HuH-7.5 (cell line): ENCODE results near the gene ANO10.

Experiments used
- DNase-seq: peaks from one replicate; pipeline ENCODE4 v3.0.0; 2011; ENCODE audit warnings: low spot score

Gene ANO10

GRCh38 chr3:43413676-43414368 is 208.0 kb downstream of the ANO10 start:
- no peak for DNase-seq

GRCh38 chr3:43411429-43411828 is 210.4 kb downstream of the ANO10 start:
- no peak for DNase-seq

DNA sequence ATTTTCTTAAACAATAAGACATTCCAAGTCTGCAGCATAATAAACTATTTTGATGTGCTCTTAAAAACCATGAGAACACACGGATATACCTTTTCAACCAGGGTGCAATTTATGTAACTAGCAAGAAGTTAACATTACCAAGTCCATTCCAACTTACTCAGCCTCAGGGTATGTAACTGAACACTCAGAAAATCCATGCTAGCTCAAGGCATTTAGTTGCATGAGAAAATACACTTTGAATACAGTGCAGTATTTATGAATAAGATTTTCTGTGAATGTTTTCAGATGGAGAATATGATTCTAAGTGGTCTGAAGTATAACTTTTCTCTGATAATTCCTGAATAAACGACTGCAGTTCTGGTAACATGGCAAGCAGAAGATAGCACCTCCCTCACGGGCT is 211.2 kb downstream of the ANO10 start:
- no peak for DNase-seq

GRCh38 chr3:43409506-43409905 is 212.3 kb downstream of the ANO10 start:
- no peak for DNase-seq

DNA sequence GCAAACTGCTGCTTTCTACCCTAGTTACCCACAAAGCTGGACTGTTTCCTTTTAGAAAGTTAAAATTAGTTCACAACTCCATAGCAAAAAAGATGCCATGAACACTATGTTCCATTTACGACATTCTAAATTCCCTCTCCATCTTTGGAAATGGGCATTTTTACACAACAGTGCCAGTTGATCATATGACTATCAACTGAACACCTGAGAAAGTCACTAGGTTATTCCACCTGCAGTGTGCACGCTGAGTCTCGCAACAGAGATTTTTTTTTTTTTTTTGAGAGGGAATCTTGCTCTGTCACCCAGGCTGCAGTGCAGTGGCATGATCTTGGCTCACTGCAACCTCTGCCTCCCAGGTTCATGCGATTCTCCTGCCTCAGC is 215.2 kb downstream of the ANO10 start:
- no peak for DNase-seq

- no peak for DNase-seq
Measured at GRCh38 chr3:43405888-43406642, 215.7 kb downstream of the ANO10 start.

- DNase-seq: no peak
Measured at GRCh38 chr3:43400781-43401730, 220.8 kb downstream of the ANO10 start.

DNA sequence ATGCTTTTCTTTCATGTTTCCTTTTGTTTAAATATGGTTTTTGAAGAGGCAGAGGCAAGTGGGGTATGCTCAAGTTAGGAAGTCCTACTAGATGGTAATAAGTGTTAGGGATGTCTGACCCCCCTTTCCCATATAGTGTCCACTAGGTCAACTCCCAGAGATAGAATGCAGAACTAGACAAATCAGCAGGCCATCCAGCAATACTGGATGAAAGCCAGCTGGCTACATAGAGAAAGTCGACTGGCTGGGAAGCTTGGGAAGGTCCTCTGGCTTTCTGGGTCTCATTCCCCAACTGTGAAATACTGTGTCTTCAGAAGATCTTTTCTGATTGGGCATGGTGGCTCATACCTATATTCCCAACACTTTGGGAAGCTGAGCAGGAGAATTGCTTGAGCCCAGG is 221.6 kb downstream of the ANO10 start:
- DNase-seq: no peak

- no peak for DNase-seq
Measured at GRCh38 chr3:43399034-43399433, 222.8 kb downstream of the ANO10 start.

- DNase-seq: no peak
Measured at GRCh38 chr3:43394041-43394554, 227.7 kb downstream of the ANO10 start.

- DNase-seq: no peak
Measured at GRCh38 chr3:43391621-43392020, 230.2 kb downstream of the ANO10 start.

- DNase-seq: no peak
Measured at GRCh38 chr3:43390255-43390588, 231.6 kb downstream of the ANO10 start.

- no peak for DNase-seq
Measured at GRCh38 chr3:43389388-43390254, 232.2 kb downstream of the ANO10 start.

DNA sequence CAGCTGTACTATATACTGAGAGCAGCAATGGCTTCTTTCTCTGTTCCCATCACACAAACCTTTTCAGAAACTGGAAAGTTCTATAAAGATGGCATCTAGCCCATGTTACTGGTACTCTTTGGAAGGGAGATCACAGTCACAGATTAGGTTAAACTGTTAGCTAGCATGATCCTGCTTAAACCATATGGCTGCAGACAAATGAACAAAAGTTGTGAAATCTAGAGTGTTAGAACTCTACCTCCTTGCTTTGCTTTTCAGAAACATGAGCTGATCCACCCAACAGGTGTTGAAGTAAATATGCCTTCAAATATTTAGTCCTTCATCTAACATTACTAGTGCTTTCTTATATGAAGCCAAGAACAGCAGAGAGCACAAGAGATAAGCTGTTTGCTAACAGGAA is 232.9 kb downstream of the ANO10 start:
- no peak for DNase-seq

DNA sequence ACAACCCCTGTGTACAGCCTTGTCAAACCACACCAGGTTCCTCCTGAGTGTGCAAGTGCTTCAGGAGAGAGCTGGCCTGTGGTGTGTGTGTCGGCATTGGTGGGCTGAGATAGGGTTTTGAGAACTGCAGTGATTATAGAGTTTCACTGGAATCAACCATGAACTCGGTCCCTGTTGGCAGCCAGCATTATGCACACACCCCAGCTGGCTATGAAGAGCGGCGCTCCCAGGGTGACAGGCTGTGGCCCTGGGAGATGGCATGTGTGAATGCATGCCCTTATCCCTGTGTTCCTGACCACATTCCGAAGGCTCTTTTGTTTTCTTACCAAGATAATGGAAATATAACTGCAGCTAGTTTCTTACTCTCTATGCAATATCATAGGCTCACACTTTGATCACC is 233.6 kb downstream of the ANO10 start:
- DNase-seq: no peak

GRCh38 chr3:43379343-43379742 is 242.5 kb downstream of the ANO10 start:
- no peak for DNase-seq

DNA sequence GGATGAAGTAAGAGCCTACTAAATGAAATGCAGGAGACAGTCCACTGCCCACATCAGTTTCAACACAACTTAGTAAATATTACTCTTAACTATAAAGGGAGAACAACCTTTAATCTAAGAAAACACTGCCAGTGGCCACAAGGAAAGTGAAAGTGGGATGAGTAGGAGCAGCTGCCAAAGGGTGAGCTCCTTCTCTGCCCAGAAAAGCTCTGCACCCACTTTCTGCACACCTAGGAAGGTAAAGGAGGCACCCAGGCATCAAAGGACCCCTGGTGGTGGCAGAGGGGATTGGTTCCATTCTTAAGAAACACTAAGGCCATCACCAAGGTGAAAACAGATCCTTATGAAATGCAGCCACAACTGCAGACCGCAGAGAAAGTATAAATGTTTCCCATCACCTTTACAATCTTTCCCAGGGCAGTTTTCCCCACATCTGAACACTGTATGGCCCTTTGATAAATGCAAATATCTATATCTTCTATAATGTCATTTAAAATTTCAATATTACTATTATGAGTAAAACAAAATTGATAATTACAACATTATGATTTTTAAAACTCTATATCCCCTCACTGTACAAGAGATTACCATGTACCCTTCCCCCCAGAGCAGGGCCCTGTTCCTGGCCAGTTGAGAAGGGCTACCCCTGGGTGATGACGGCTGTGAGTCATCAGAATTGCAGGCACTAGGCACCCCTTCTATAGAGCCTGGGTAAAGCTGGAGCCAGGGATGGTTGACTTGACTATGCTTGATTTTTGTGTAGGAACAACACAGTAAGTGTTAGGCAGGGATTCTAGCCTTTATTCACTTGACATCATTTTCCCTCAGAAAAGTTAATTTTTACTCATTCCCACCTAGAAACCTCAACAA is 243.5 kb downstream of the ANO10 start:
- peak; percentile 51 for DNase-seq

- no peak for DNase-seq
Measured at GRCh38 chr3:43373560-43373928, 248.3 kb downstream of the ANO10 start.

GRCh38 chr3:43372809-43373559 is 248.8 kb downstream of the ANO10 start:
- no peak for DNase-seq
